Gastrocnemius medialis (tissue), 4 donors: ENCODE measurements around the gene DNAAF2. TPM values are rescaled to one million over a fixed set of nuclear protein-coding genes. Genes with fewer than 3 reads are reported as not detected.

Experiments
- ATAC-seq, 2 donors: fragments of 150-250 bp; one replicate each; pipeline ENCODE4 v1.9.1; 2016
- DNase-seq, 2 donors: peaks; one replicate each; pipeline ENCODE4 v3.0.0-alpha.2; 2019
- H3K27ac ChIP-seq, 4 donors: fragments of 200-600 bp; sonication (generic); 1 replicate in 1 of 4; 2 replicates in 3 of 4; pipeline ENCODE4 v1.5.1; 2016 to 2018; ENCODE audit warnings: mild to moderate bottlenecking in 2 of 4, moderate library complexity in 1 of 4
- H3K27me3 ChIP-seq, 3 donors: fragments of 200-600 bp; sonication (generic) in 2 of 3; 1 replicate in 1 of 3; 2 replicates in 2 of 3; pipeline versions ENCODE4 v1.5.1 to v1.6.0; 2016 to 2019; ENCODE audit warnings: mild to moderate bottlenecking in 1 of 3, moderate library complexity in 1 of 3
- H3K36me3 ChIP-seq, 2 donors: fragments of 200-600 bp; sonication (generic) in 1 of 2; one replicate each; pipeline ENCODE4 v1.5.1; 2017 to 2018
- H3K4me1 ChIP-seq, 2 donors: fragments of 200-600 bp; sonication (generic) in 1 of 2; one replicate each; pipeline ENCODE4 v1.5.1; 2016 to 2017; ENCODE audit warnings: mild to moderate bottlenecking in 2 of 2
- H3K4me3 ChIP-seq, 4 donors: fragments of 200-600 bp; sonication (generic) in 3 of 4; 1 replicate in 1 of 4; 2 replicates in 3 of 4; pipeline ENCODE4 v1.5.1; 2016 to 2019; ENCODE audit warnings: mild to moderate bottlenecking in 2 of 4
- H3K9me3 ChIP-seq, 3 donors: fragments of 200-600 bp; sonication (generic) in 2 of 3; 1 replicate in 1 of 3; 2 replicates in 2 of 3; pipeline ENCODE4 v1.5.1; 2016 to 2019
- CTCF ChIP-seq, 5 experiments: fragments of 450-650 bp in 3 of 5; fragments of 200-600 bp in 2 of 5; sonication (generic) in 2 of 5; IDR thresholded peaks in 4 of 5; conservative IDR thresholded peaks in 1 of 5; 1 replicate in 4 of 5; 2 replicates in 1 of 5; pipeline ENCODE4 v1.5.1; 2016 to 2019; ENCODE audit warnings: antibody characterized with exemption in 5 of 5, mild to moderate bottlenecking in 3 of 5, moderate library complexity in 3 of 5
- POLR2A ChIP-seq, 2 donors: fragments of 450-650 bp; IDR thresholded peaks; one replicate each; pipeline ENCODE4 v1.6.1; 2017; ENCODE audit warnings: antibody characterized with exemption in 2 of 2, mild to moderate bottlenecking in 2 of 2, moderate library complexity in 2 of 2
- in situ Hi-C, 4 donors: fragments of 200-750 bp; cut with MboI; loops; one replicate each; pipeline versions ENCODE4 v1.15.0 to v1.8.0; 2017; ENCODE audit warnings: low sequenced_read_pairs in 4 of 4
- intact Hi-C: fragments of 100-400 bp; cut with DNase I; formaldehyde crosslinking; loops from one replicate; pipeline ENCODE4 v1.15.1; 2023; ENCODE audit warnings: low total_unique reads
- total RNA-seq, 4 donors: library from RNA; depleted of rRNA; stranded (reverse); fragments of >200 nt; gene quantifications; one replicate each; pipeline versions ENCODE4 v1.1.0 to v1.2.3, GENCODE V29; 2016

DNAAF2 gene
- total RNA-seq, 4 donors from 2014 or later = 5.6 to 8.4 (median 6.9) TPM

GRCh38 chr14:49636866-49637265 is 1.8 kb upstream of the DNAAF2 start:
- Histone ChIP-seq H3K4me3 (no peak overlapping the region), H3K4me1 (peaks cover 21 to 33% of the 10 kb centered on the region in 2 donors), H3K27ac (peak overlapping the region in 3 of 4 donors; percentile 10 to 92 (median 52)), H3K36me3 (peaks cover 0 to 3% of the 10 kb centered on the region in 2 donors), H3K27me3 (no peaks in the 10 kb centered on the region), H3K9me3 (no peaks in the 10 kb centered on the region)
- intact Hi-C loops (loop anchor here (10.0 kb wide), 1 partner anchor 468 kb away; no protein-coding TSS in a partner anchor), in situ Hi-C loops (loop anchor here in 3 of 4 donors (10.0 to 25.0 kb wide), 4 partner anchors 52 to 475 kb away; partner anchors contain the start of genes KLHDC2 (in 2 of the 3), VCPKMT (in 2 of the 3) and RPS29 (in 1 of the 3))
- TF ChIP-seq POLR2A (IDR thresholded peaks at IDR 0.05) (no peak), CTCF (IDR thresholded peaks at IDR 0.05 in 4 of 5, conservative IDR thresholded peaks at IDR 0.05 in 1 of 5) (no peak)
- DNase-seq (no peak), ATAC-seq (no peak)

- H3K4me3 ChIP-seq = peak overlapping the region; percentile 83 to 99 (median 90)
- H3K27me3 ChIP-seq = no peaks in the 10 kb centered on the region
- DNase-seq = peak; percentile 91
- in situ Hi-C loops (loop anchor here in 3 of 4 donors (10.0 to 25.0 kb wide), 4 partner anchors 49 to 478 kb away; partner anchors contain the start of genes KLHDC2 (in 2 of the 3), VCPKMT (in 2 of the 3) and RPS29 (in 1 of the 3)), intact Hi-C loops (loop anchor here (1.0 to 10.0 kb wide), 6 partner anchors 14 to 471 kb away; partner anchors contain the start of genes KLHDC1, KLHDC2, MGAT2 and NEMF)
- TF ChIP-seq POLR2A (IDR thresholded peaks at IDR 0.05) (peak; percentile 90 to 91), CTCF (IDR thresholded peaks at IDR 0.05 in 4 of 5, conservative IDR thresholded peaks at IDR 0.05 in 1 of 5) (peak; percentile 67 to 88 (median 81))
- H3K4me1 ChIP-seq = peaks cover 18 to 34% of the 10 kb centered on the region in 2 donors
- H3K27ac ChIP-seq = peak overlapping the region; percentile 92 to 100 (median 97)
- ATAC-seq = peak; percentile 88 to 89
- peaks cover 0 to 3% of the 10 kb centered on the region in 2 donors for H3K36me3 ChIP-seq
- H3K9me3 ChIP-seq = no peaks in the 10 kb centered on the region
Measured at GRCh38 chr14:49633640-49634546, 1.2 kb downstream of the DNAAF2 start.

- no peak for TF ChIP-seq POLR2A (IDR thresholded peaks at IDR 0.05)
- no peak for TF ChIP-seq CTCF (IDR thresholded peaks at IDR 0.05 in 4 of 5, conservative IDR thresholded peaks at IDR 0.05 in 1 of 5)
- DNase-seq (no peak), ATAC-seq (no peak)
- Histone ChIP-seq H3K4me3 (no peak overlapping the region), H3K27ac (no peak overlapping the region), H3K36me3 (peaks cover 0 to 6% of the 10 kb centered on the region in 2 donors), H3K9me3 (no peaks in the 10 kb centered on the region), H3K4me1 (peaks cover 18 to 28% of the 10 kb centered on the region in 2 donors), H3K27me3 (no peaks in the 10 kb centered on the region)
- intact Hi-C loops = no loop called here
- in situ Hi-C loops = no loop called here
Measured at GRCh38 chr14:49623941-49624839, 10.9 kb downstream of the DNAAF2 start.

- no peak for TF ChIP-seq CTCF (IDR thresholded peaks at IDR 0.05 in 4 of 5, conservative IDR thresholded peaks at IDR 0.05 in 1 of 5)
- TF ChIP-seq POLR2A (IDR thresholded peaks at IDR 0.05) = no peak
Measured at GRCh38 chr14:49623387-49623786, 11.7 kb downstream of the DNAAF2 start.

More at GRCh38 chr14:49623387-49623786, 11.7 kb downstream of the DNAAF2 start:
- no peak for DNase-seq
- Histone ChIP-seq H3K4me1 (peaks cover 20 to 34% of the 10 kb centered on the region in 2 donors), H3K27me3 (no peaks in the 10 kb centered on the region), H3K9me3 (no peaks in the 10 kb centered on the region), H3K36me3 (peaks cover 0 to 14% of the 10 kb centered on the region in 2 donors), H3K27ac (no peak overlapping the region), H3K4me3 (no peak overlapping the region)
- intact Hi-C loops = no loop called here
- in situ Hi-C loops = no loop called here
- no peak for ATAC-seq
